Kidney (tissue), 14 donors: ENCODE measurements around the gene PIK3R4. TPM values are rescaled to one million over a fixed set of nuclear protein-coding genes. Genes with fewer than 3 reads are reported as not detected.

Experiments
- DNase-seq, 5 donors: peaks; one replicate each; pipeline ENCODE4 v3.0.0-alpha.2; 2013 to 2020
- FAIRE-seq: peaks from 2 replicates; lab custom pipeline; 2012; peaks lifted over from hg19 to GRCh38; lab: Jason Lieb, UNC
- H3K27ac ChIP-seq, 2 donors: one replicate each; pipeline ENCODE4 v1.7.0; 2013; ENCODE audit warnings: low read depth in 2 of 2, low read length in 2 of 2, inconsistent platforms in 1 of 2
- H3K27me3 ChIP-seq: one replicate; pipeline ENCODE4 v1.7.1; 2013; ENCODE audit warnings: low read length, inconsistent platforms; ENCODE audit not compliant: control insufficient read depth, insufficient read depth
- H3K36me3 ChIP-seq, 3 donors: one replicate each; pipeline versions ENCODE4 v1.7.0 to v1.7.1; 2013; ENCODE audit warnings: low read length in 3 of 3, control low read depth in 1 of 3, inconsistent platforms in 1 of 3; ENCODE audit not compliant: insufficient read depth in 3 of 3, control insufficient read depth in 2 of 3
- H3K4me1 ChIP-seq, 3 donors: one replicate each; pipeline versions ENCODE4 v1.7.0 to v1.7.1; 2013; ENCODE audit warnings: low read length in 3 of 3, inconsistent platforms in 1 of 3, low read depth in 1 of 3; ENCODE audit not compliant: control insufficient read depth in 2 of 3, insufficient read depth in 2 of 3
- H3K4me3 ChIP-seq, 3 donors: one replicate each; pipeline versions ENCODE4 v1.7.0 to v1.8.1; 2013; ENCODE audit warnings: low read length in 3 of 3, control low read depth in 1 of 3, inconsistent platforms in 1 of 3
- H3K9ac ChIP-seq, 3 donors: one replicate each; pipeline versions ENCODE4 v1.7.0 to v1.7.1; 2013; ENCODE audit warnings: low read length in 3 of 3, control low read depth in 1 of 3, inconsistent platforms in 1 of 3
- H3K9me3 ChIP-seq, 3 donors: one replicate each; pipeline versions ENCODE4 v1.7.0 to v1.7.1; 2013; ENCODE audit warnings: low read length in 3 of 3, control low read depth in 1 of 3, inconsistent platforms in 1 of 3; ENCODE audit not compliant: control insufficient read depth in 2 of 3, insufficient read depth in 1 of 3
- CTCF ChIP-seq: IDR thresholded peaks from 3 replicates; pipeline ENCODE4 v1.5.1; 2012; ENCODE audit warnings: mild to moderate bottlenecking, moderate library complexity, borderline replicate concordance; ENCODE audit not compliant: insufficient read depth; ENCODE audit errors: extremely low read depth
- intact Hi-C: fragments of 100-400 bp; cut with DNase I; formaldehyde crosslinking; loops from one replicate; pipeline ENCODE4 v1.11.1; 2022
- polyA plus RNA-seq: library from polyadenylated mRNA; stranded (reverse); fragments of 350-450 nt; fragmentation: Illumina TruSeq; extraction: RNeasy Lipid Tissue Mini Kit (QIAGEN cat#74804); gene quantifications from one replicate; pipeline ENCODE4 v1.2.3, GENCODE V29; 2014; ENCODE audit warnings: low read depth, low replicate concordance; ENCODE audit not compliant: insufficient read depth
- total RNA-seq: library from RNA; stranded (reverse); fragmentation: NEBNext Ultra II Directional; extraction: Animal tissue kit (Norgen Biotek cat#: 25700); gene quantifications from one replicate; pipeline ENCODE4 v1.2.1, GENCODE V29; 2021
- donor health status: control.
- donor health status: control.
- donor health status: control.
- donor health status: control.
- donor health status: control.
- donor health status: DM: yes; HTN: yes; CAD: no.
- donor health status: Normal renal cell carcinoma (clear cell type).

Gene PIK3R4
- total and polyA plus RNA-seq, 2 donors from 2014 or later, result 22.5 to 32.7 TPM

- no peak for FAIRE-seq
- Histone ChIP-seq H3K36me3 (peaks cover 0 to 15% (median 13%) of the 10 kb centered on the region in 3 donors), H3K27me3 (no peaks in the 10 kb centered on the region)
Observed at GRCh38 chr3:130700541-130700940, 46.1 kb downstream of the PIK3R4 start.

GRCh38 chr3:130699765-130700164 is 46.9 kb downstream of the PIK3R4 start:
- FAIRE-seq, result no peak

More at GRCh38 chr3:130700541-130700940, 46.1 kb downstream of the PIK3R4 start:
- H3K27ac ChIP-seq, result no peak overlapping the region
- TF ChIP-seq CTCF, result no peak
- intact Hi-C loops, result no loop called here
- no peaks in the 10 kb centered on the region for H3K4me1 ChIP-seq
- DNase-seq, result no peak
- H3K4me3 ChIP-seq, result no peak overlapping the region
- H3K9ac ChIP-seq, result no peak overlapping the region
- H3K9me3 ChIP-seq, result no peaks in the 10 kb centered on the region

GRCh38 chr3:130693314-130693713 is 53.3 kb downstream of the PIK3R4 start:
- intact Hi-C loops, result no loop called here
- no peaks in the 10 kb centered on the region for H3K4me1 ChIP-seq
- no peak for TF ChIP-seq CTCF
- no peaks in the 10 kb centered on the region for H3K9me3 ChIP-seq
- no peak overlapping the region for H3K9ac ChIP-seq
- no peak for FAIRE-seq
- H3K27me3 ChIP-seq, result no peaks in the 10 kb centered on the region
- H3K4me3 ChIP-seq, result no peak overlapping the region
- peaks cover 2 to 9% (median 4%) of the 10 kb centered on the region in 3 donors for H3K36me3 ChIP-seq
- no peak overlapping the region for H3K27ac ChIP-seq
- no peak for DNase-seq

More at GRCh38 chr3:130699765-130700164, 46.9 kb downstream of the PIK3R4 start:
- no peaks in the 10 kb centered on the region for H3K27me3 ChIP-seq
- peaks cover 0 to 18% (median 15%) of the 10 kb centered on the region in 3 donors for H3K36me3 ChIP-seq
- intact Hi-C loops, result no loop called here
- H3K27ac ChIP-seq, result no peak overlapping the region
- peak in 1 of 5 donors; percentile 5 for DNase-seq
- no peaks in the 10 kb centered on the region for H3K9me3 ChIP-seq
- no peaks in the 10 kb centered on the region for H3K4me1 ChIP-seq
- H3K4me3 ChIP-seq, result no peak overlapping the region
- no peak for TF ChIP-seq CTCF
- H3K9ac ChIP-seq, result no peak overlapping the region

- Histone ChIP-seq H3K4me1 (no peaks in the 10 kb centered on the region), H3K9ac (no peak overlapping the region), H3K4me3 (no peak overlapping the region), H3K9me3 (no peaks in the 10 kb centered on the region), H3K27ac (no peak overlapping the region), H3K36me3 (peaks cover 2 to 9% (median 4%) of the 10 kb centered on the region in 3 donors), H3K27me3 (no peaks in the 10 kb centered on the region)
- DNase-seq (no peak), FAIRE-seq (no peak)
- no peak for TF ChIP-seq CTCF
- intact Hi-C loops, result no loop called here
Observed at GRCh38 chr3:130692455-130692854, 54.2 kb downstream of the PIK3R4 start.
